GM19193 (cell line): ENCODE data around the gene ARMC6.
A peak's percentile ranks its signal among the peaks of the same experiment; 100 is the strongest.

Experiments used
- POLR2A ChIP-seq: IDR thresholded peaks from 4 replicates; pipeline ENCODE4 v1.6.1; 2011; ENCODE audit not compliant: insufficient read depth, insufficient read length; ENCODE audit errors: extremely low read depth

The ARMC6 gene

DNA sequence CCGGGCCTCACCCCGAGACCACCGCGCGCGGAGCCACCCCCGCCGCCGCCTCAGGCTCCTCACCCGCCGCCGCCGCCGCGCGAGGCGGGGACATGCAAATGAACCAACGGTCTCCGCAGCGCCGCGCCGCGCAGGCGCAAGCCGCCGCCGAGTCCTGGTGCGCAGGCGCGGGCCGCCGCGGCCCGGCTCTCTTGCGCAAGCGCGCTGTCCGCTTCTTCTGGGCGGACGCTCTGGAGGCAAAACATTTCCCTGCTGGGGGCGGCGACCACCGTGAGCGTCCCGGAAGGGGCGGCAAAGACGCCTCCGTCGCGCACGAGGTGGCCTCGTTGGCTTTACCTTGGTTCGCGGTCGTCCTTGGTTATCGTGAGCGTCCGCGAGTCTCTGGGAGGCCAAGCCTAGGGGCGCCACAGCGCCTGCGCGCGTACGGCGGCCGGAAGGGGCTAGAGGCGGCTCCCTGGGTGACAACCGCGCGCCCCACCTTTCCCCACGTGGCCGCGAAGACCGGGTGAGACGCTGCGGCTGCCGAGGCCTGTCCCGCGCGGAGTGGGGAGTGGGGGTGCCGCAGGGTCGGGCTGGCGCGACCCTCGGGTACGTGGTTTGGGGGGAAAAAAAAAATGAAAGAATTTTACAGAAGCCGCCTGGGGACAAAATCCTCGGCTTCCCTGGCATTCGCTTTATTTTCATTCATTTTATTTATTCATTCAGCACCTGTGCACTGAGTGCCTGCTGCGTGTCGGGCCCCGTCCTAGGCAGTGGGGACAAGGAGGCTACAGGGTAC, at the start of gene ARMC6, which contains the start of gene SUGP2:
ARMC6 (plus strand) TSS at position 178 of the 778 bp plus-strand sequence. CDS start 607 bp downstream, outside the sequence.
SUGP2 (minus strand) TSS at position 92 of the 778 bp plus-strand sequence. CDS start 2,446 bp downstream, outside the sequence.
- TF ChIP-seq POLR2A, result peak; percentile 82

DNA sequence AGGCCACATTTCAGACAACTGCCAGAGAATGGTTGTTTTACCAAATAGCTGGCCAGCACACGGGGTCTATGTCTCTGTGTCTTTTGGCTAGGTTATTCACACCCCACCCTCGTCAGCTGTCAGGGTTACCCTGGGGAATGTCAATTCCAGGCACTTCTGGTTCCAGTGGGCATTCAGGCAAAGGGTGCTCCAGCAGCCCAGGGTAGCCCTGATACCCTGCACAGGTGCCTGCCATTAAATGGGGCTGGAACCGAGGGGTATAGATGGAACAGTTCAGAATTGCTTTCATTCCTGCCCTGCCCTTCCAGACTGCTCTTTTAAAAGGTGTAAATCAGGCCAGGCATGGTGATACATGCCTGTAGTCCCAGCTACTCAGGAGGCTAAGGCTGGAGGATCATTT, 49.2 kb upstream of the ARMC6 start:
- no peak for TF ChIP-seq POLR2A

DNA sequence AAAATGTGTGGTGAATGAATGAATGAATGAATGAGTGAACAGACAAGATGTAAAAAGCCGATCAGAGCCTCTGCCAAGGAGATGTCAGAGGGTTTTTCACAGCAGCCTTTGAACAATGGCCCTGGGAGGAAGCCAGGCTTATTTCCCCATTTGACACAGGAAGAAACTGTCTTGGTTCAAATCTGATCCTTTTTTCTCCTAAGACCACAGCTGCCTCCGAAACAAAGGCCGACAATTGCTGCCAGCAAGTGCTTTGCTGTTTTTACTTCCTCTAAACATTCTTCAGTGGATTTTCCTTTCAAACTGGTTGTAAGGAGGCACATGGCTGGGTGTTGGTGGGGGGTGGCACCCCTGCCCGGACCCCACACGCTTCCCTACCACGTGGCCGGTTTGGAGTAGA, 48.1 kb upstream of the ARMC6 start:
- TF ChIP-seq POLR2A, result no peak

DNA sequence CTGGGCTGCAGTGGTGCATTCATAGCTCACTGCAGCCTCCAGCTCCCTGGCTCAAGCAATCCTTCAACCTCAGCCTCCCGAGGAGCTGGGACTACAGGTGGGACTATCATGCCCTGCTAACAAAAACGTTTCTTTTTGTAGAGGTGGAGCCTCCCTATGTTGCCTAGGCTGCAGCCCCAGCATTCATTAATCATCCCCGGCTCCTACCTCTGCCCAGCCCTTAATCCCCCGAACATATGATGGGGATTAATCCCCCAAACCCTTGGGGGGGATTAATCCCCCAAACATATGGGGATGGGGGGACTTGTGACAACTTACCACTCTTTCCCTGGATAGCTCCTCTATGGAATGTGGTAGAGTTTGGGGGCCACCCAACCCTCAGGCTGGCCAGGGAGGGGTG, 45.9 kb upstream of the ARMC6 start:
- TF ChIP-seq POLR2A, result no peak

DNA sequence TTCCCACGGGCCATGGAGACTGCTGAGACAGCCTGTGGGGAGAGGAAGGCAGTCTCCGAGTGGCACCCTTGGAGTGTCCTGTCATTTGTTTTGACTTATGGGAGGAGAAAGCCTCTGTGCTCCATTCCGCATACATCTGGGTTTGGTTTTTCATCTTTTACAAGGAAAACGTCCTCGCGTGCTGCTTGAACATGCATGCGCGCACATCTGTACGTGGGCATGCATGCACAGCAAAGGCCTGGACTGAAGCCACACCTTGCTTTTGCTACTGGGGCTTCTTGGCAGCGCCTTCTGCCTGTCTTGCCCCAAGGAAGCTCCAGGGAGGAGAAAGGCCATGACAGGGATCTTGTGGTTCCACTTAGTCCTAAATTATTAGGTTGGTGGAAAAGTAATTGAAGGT, 44.1 kb upstream of the ARMC6 start:
- TF ChIP-seq POLR2A, result no peak

DNA sequence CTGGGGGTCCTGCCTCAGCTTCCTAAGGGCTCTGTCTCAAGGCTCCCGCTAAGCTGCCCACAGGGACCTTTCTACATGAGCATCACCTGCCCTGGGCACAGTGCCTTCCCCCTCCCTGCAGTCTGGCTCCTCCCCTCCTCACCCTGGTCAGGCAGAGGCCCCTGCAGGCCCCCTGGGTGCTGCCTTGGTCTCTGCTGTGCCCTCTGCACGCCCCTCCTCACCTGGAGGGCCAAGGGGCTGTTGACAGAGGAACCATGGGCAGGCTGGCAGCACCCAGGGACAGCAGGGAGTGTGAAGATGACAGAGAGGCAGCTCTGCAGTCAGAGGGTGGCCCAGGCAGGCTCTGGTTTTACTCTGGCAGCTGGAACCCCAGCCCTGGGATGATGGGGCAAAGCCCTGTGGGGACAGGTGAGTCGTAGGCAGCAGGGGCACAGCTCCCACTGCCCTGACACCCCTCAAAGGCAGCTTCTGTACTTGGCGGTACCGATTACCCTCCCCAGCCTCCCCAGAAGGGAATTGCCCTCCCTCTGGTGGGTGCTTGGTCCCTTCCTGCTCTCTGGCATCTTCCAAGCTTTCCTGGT, 43.2 kb upstream of the ARMC6 start:
- peak; percentile 21 for TF ChIP-seq POLR2A

DNA sequence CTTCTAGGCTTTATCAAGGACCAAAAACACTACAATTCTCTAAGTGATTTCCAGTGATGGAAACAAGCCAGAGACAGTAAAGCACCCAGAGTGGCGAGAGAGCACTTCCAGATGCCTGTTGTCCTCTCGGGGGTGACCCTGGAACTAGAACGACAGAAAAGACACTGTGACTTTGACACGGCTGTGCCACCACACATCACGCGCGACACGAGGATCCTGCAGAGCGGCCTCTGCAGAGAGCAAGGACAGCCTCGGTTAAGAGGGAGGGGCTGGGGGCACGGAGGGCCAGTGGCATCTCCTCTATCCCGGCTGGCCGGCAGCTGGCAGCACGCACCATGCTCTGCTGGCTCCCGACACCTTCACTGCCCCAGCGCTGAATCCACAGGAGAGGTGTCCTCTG, 42.4 kb upstream of the ARMC6 start:
- no peak for TF ChIP-seq POLR2A

DNA sequence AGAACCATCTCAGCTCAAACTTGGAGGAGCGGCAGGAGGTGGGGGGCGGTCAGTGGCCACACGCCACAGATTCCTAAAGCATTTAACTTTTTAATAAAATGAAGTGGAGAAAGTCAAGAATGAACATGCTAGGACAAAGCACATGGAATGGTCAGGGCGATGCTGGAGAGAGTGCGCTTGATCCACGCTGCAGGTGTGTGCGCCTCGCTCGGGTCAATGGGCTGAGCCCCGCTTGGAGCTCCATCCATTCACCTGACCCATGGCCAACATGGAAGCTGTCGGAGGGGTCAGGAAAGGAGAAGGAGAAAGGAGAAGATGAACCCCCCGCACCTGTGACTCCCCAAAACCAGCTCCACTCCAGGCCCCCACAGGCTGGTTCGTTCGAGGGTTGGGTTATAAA, 41.9 kb upstream of the ARMC6 start:
- no peak for TF ChIP-seq POLR2A

DNA sequence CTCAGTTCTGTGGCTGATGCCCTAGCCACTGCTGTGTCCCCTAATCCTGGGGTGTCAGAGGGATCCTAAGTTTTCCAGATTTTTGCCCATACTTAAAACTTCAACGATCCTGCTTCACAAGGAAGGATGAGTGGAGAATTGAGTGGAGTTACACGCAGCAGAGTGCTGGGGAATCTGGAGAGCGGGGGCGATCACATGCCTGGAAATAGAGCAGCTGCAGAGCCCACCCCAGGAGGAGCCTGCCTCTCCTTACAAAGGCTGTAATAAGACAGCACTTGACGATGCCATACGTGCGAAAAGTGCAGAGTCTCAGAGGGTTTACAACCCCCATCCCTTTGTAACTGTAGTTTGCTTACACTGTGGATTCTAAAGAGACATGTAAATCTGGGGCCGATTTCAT, 40.7 kb upstream of the ARMC6 start:
- TF ChIP-seq POLR2A, result no peak

DNA sequence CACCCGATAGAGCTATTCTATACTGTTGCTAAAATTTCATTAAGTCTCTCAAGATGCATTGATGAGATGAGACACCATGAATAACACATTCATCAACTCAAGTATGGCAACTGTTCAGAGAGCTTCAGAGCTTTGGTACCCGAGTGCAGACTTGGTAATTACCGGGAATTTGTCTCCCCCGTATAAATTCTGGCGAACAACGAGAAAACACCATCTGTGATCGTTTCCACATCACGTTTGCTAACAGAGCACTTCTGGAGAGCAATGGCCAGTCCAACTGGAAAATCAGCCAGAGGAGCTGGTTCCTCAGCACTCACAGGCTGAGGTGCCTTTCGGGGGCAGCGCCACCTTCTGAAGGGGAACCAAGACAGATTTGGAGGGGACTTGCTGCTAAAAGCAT, 40.3 kb upstream of the ARMC6 start:
- TF ChIP-seq POLR2A, result no peak

DNA sequence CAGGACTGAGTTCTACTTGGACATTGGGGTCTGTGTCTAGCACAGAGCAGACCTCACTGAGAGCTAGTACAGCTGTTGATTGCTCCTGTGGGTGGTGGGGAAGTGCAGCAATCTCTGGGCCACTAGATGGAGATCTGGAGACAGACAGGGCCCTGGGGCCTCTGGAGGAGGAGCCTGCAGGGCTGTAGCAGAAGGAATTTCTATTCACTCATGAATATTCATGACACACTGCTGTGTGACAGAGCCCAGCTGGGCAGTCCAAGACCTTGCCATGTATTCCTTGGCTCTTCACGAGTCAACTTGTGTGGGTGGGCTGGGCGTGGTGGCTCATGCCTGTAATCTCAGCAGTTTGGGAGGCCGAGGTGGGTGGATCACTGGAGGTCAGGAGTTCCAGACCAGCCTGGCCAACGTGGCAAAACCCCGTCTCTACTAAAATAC, 37.6 kb upstream of the ARMC6 start:
- no peak for TF ChIP-seq POLR2A

DNA sequence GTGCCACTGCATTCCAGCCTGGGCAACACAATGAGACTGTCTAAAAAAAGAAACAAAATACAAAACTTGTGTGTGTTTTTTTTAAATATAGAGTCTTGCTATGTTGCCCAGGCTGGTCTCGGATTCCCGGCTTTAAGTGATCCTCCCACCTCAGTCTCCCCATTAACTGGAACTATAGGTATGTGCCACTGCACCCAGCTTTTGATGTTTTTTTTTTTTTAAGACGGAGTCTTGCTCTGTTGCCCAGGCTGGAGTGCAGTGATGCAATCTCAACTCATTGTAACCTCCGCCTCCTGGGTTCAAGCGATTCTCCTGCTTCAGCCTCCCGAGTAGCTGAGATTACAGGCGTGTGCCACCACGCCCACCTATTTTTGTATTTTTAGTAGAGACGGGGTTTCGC, 37.1 kb upstream of the ARMC6 start:
- no peak for TF ChIP-seq POLR2A

DNA sequence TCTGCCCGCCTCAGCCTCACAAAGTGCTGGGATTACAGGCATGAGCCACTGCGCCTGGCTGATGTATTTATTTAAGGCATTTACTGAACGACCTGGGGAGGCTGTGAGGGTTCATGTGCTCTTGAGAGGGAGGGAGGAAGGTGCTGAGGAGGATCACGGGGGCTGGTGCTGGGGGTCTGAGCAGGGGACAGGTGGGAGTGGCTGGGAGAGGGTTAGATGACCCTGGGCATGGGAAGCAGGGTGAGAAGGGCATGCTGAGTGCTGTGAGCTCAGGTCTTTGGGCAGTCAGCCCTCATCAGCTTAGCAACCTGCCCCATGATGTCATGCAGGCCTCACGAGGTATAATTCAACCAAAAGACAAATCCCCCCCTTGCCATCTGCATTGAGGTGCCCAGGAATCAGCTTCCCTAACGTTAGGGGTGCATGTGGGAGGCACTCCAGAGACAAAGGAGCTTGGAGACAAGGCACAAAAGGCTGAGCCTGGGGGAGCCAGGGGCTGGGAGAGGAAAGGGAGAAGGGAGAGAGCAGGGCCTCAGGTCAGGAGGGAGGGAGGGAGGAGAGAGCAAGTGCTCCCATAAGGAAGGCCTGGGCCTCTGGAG, 36.5 kb upstream of the ARMC6 start:
- no peak for TF ChIP-seq POLR2A

DNA sequence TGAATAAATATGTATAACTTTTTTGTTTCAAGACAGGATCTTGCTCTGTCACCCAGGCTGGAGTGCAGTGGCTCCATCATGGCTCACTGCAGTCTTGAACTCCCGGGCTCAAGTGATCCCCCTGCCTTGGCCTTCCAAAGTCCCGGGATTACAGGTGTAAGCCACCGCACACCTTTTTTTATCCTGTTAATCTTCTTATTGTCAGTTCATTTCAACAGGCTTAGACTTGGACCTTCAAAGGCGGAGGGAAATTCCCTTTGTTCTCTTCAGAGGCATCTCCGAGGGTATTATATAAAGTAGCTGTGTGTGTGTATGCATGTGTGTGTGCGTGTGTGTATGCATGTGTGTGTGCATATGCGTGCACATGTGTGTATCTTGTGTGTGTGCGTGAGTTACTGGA, 35.1 kb upstream of the ARMC6 start:
- no peak for TF ChIP-seq POLR2A

DNA sequence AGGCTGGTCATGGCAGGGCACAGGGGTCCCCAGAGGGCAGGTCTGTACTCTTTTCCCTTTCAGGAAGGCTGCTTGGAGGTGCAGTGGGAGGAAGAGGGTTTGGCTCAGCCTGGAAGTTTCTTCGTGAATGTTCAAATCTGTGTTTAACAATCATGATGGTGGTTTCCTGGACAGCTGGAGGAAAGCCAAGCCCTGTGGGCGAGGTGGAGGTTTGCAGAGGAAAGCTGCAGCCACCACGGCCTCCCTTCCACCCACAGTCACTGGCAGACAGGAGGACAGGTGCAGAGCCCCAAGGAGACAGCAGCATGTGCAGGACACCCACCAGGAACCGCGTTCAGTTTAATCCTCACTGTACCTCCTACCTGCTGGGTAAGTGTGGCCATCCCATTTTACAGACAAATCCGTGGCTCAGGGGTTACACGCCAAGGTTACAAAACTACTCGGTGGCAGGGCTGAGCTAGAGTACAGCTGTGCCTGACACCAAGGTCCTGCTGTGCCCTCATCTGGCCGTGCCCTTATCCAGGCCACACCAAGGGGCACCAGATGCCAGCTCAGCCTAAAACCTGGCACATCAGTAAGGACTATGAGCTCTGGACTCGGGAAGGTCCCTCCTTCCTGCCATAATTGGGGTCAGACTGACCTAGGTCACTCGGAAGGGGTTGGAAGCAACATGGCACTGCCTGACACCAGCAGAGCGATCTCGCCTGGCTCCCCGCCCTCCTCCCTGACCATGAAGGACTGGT, 34.2 kb upstream of the ARMC6 start:
- TF ChIP-seq POLR2A, result no peak
